H1 (cell line): ENCODE results near the gene BCAS3. TPM values are rescaled to one million over a fixed set of nuclear protein-coding genes. Genes with fewer than 3 reads are reported as not detected.

Experiments used
- CTCF ChIA-PET: fragments of 300-600 bp; sonication (Branson Sonifier 250); formaldehyde crosslinking; loops from one replicate; lab custom pipeline; 2021; ENCODE audit not compliant: partially characterized antibody; lab: Charles Lee
- POLR2A ChIA-PET: fragments of 300-600 bp; sonication (Branson Sonifier 250); formaldehyde crosslinking; loops from one replicate; lab custom pipeline; 2021; ENCODE audit warnings: inconsistent platforms; ENCODE audit not compliant: partially characterized antibody; lab: Charles Lee
- DNase-seq, 2 experiments: peaks; one replicate each; pipeline versions ENCODE4 v3.0.0 to v3.0.0-alpha.2; 2010 to 2022; ENCODE audit warnings: low spot score in 2 of 2, low read depth in 1 of 2, mixed read lengths in 1 of 2
- FAIRE-seq: peaks from 2 replicates; lab custom pipeline; 2011; peaks lifted over from hg19 to GRCh38; lab: Jason Lieb, UNC
- H2AFZ ChIP-seq: 2 replicates; pipeline ENCODE4 v1.8.1; 2012; ENCODE audit warnings: low read length, inconsistent platforms
- H2AK5ac ChIP-seq: 2 replicates; pipeline ENCODE4 v1.6.1; 2013; ENCODE audit warnings: low read depth, low read length
- H2BK120ac ChIP-seq: replicated peaks from 2 replicates; pipeline ENCODE3; 2013; ENCODE audit warnings: low read depth, low read length, inconsistent platforms
- H2BK12ac ChIP-seq: 2 replicates; pipeline ENCODE4 v1.6.1; 2013; ENCODE audit warnings: low read depth, low read length
- H2BK15ac ChIP-seq: 2 replicates; pipeline ENCODE4 v1.6.1; 2013; ENCODE audit warnings: low read length
- H2BK20ac ChIP-seq: 2 replicates; pipeline ENCODE4 v1.6.1; 2013; ENCODE audit warnings: low read length
- H2BK5ac ChIP-seq: 2 replicates; pipeline ENCODE4 v1.6.1; 2013; ENCODE audit warnings: low read depth, low read length
- H3K14ac ChIP-seq: 2 replicates; pipeline ENCODE4 v1.6.1; 2013; ENCODE audit warnings: inconsistent platforms; ENCODE audit not compliant: insufficient read length
- H3K18ac ChIP-seq: 2 replicates; pipeline ENCODE4 v1.6.1; 2013; ENCODE audit warnings: low read length; ENCODE audit errors: extremely low read depth
- H3K23ac ChIP-seq: 2 replicates; pipeline ENCODE4 v1.6.1; 2013; ENCODE audit warnings: inconsistent platforms; ENCODE audit not compliant: insufficient read length
- H3K23me2 ChIP-seq: 2 replicates; pipeline ENCODE4 v1.6.1; 2013; ENCODE audit warnings: low read depth, low read length
- H3K27ac ChIP-seq: 2 replicates; pipeline ENCODE4 v1.6.1; 2011; ENCODE audit warnings: low read depth, low read length, inconsistent platforms
- H3K27me3 ChIP-seq, 4 experiments: replicated peaks in 1 of 4; 1 replicate in 1 of 4; 2 replicates in 3 of 4; pipeline versions ENCODE4 v1.6.1 to v1.8.1; 2011 to 2013; ENCODE audit warnings: low read length in 3 of 4, mild to moderate bottlenecking in 3 of 4, inconsistent platforms in 2 of 4, mixed read lengths in 2 of 4, moderate library complexity in 1 of 4; ENCODE audit not compliant: control insufficient read depth in 3 of 4, insufficient read depth in 3 of 4; ENCODE audit errors: extremely low read depth in 1 of 4
- H3K36me3 ChIP-seq, 4 experiments: 2 replicates each; pipeline versions ENCODE4 v1.6.1 to v1.8.1; 2011 to 2013; ENCODE audit warnings: mild to moderate bottlenecking in 4 of 4, low read length in 3 of 4, moderate library complexity in 2 of 4, control low read depth in 1 of 4, inconsistent platforms in 1 of 4; ENCODE audit not compliant: insufficient read depth in 4 of 4, control insufficient read depth in 2 of 4
- H3K4ac ChIP-seq: replicated peaks from 2 replicates; pipeline ENCODE3; 2013; ENCODE audit warnings: low read length, low read depth, mixed read lengths, inconsistent platforms; ENCODE audit not compliant: insufficient read length
- H3K4me1 ChIP-seq, 4 experiments: replicated peaks in 1 of 4; 1 replicate in 1 of 4; 2 replicates in 3 of 4; pipeline versions ENCODE4 v1.6.1 to v1.8.1; 2011 to 2013; ENCODE audit warnings: low read length in 3 of 4, inconsistent platforms in 2 of 4, mixed read lengths in 1 of 4; ENCODE audit not compliant: insufficient read depth in 4 of 4, control insufficient read depth in 3 of 4
- H3K4me2 ChIP-seq, 2 experiments: 2 replicates each; pipeline versions ENCODE4 v1.6.1 to v1.8.1; 2011 to 2013; ENCODE audit warnings: low read depth in 2 of 2, low read length in 2 of 2, control low read depth in 1 of 2, inconsistent platforms in 1 of 2, mild to moderate bottlenecking in 1 of 2; ENCODE audit not compliant: insufficient read depth in 1 of 2
- H3K4me3 ChIP-seq, 4 experiments: fragments of 200-600, 300-600 bp in 1 of 4; sonication (generic), shearing (Covaris generic), sonication (Bioruptor Twin) in 1 of 4; 2 replicates each; pipeline versions ENCODE4 v1.5.1 to v1.8.1; 2011 to 2016; ENCODE audit warnings: low read length in 4 of 4, low read depth in 3 of 4, control low read depth in 2 of 4, inconsistent platforms in 2 of 4, mild to moderate bottlenecking in 2 of 4, mixed read lengths in 1 of 4, moderate library complexity in 1 of 4; ENCODE audit not compliant: insufficient read depth in 2 of 4; ENCODE audit errors: extremely low read depth in 1 of 4
- H3K56ac ChIP-seq: replicated peaks from 2 replicates; pipeline ENCODE3; 2013; ENCODE audit warnings: low read depth, mild to moderate bottlenecking, mixed read lengths, low read length, inconsistent platforms; ENCODE audit not compliant: insufficient read length
- H3K79me1 ChIP-seq: 2 replicates; pipeline ENCODE4 v1.6.1; 2013; ENCODE audit warnings: low read depth, low read length, control low read depth
- H3K79me2 ChIP-seq, 2 experiments: 2 replicates each; pipeline versions ENCODE4 v1.6.1 to v1.8.1; 2012 to 2013; ENCODE audit warnings: low read length in 2 of 2, mild to moderate bottlenecking in 2 of 2, inconsistent platforms in 1 of 2; ENCODE audit not compliant: insufficient read depth in 2 of 2, control insufficient read depth in 1 of 2
- H3K9ac ChIP-seq, 4 experiments: replicated peaks in 1 of 4; 1 replicate in 1 of 4; 2 replicates in 3 of 4; pipeline versions ENCODE4 v1.6.1 to v1.8.1; 2011 to 2013; ENCODE audit warnings: low read depth in 3 of 4, low read length in 3 of 4, control low read depth in 2 of 4, mild to moderate bottlenecking in 2 of 4, moderate library complexity in 2 of 4, inconsistent platforms in 1 of 4; ENCODE audit errors: extremely low read depth in 1 of 4
- H3K9me3 ChIP-seq, 2 experiments: 2 replicates each; pipeline versions ENCODE4 v1.6.1 to v1.8.1; 2012 to 2013; ENCODE audit warnings: mild to moderate bottlenecking in 2 of 2, moderate library complexity in 2 of 2, control low read depth in 1 of 2, inconsistent platforms in 1 of 2, low read depth in 1 of 2, low read length in 1 of 2, mixed read lengths in 1 of 2; ENCODE audit not compliant: insufficient read depth in 2 of 2
- H4K20me1 ChIP-seq, 2 experiments: replicated peaks in 1 of 2; 2 replicates each; pipeline versions ENCODE3 to v1.8.1; 2011 to 2013; ENCODE audit warnings: inconsistent platforms in 2 of 2, low read length in 2 of 2, mild to moderate bottlenecking in 1 of 2; ENCODE audit not compliant: insufficient read depth in 2 of 2, control insufficient read depth in 1 of 2
- H4K5ac ChIP-seq: 2 replicates; pipeline ENCODE4 v1.6.1; 2013; ENCODE audit warnings: low read length, low read depth, mixed read lengths, inconsistent platforms; ENCODE audit not compliant: insufficient read length
- H4K8ac ChIP-seq: 2 replicates; pipeline ENCODE4 v1.8.0; 2013; ENCODE audit warnings: mild to moderate bottlenecking, moderate library complexity, low read length, inconsistent platforms; ENCODE audit not compliant: insufficient read depth; ENCODE audit errors: extremely low read depth
- H4K91ac ChIP-seq: replicated peaks from 2 replicates; pipeline ENCODE3; 2013; ENCODE audit warnings: low read length, mixed read lengths, inconsistent platforms; ENCODE audit not compliant: insufficient read length
- CHD2 ChIP-seq: IDR thresholded peaks from 2 replicates; pipeline ENCODE4 v1.6.1; 2012; ENCODE audit warnings: low read length, improper control_type of control experiment
- EZH2 ChIP-seq: fragments of 200-600 bp; sonication (generic); IDR thresholded peaks from 2 replicates; pipeline ENCODE4 v1.7.1; 2012; ENCODE audit warnings: low read depth, mild to moderate bottlenecking, moderate library complexity, low read length, inconsistent platforms; ENCODE audit not compliant: severe bottlenecking
- GTF2F1 ChIP-seq: IDR thresholded peaks from 2 replicates; pipeline ENCODE4 v1.6.1; 2012; ENCODE audit warnings: low read depth, low read length, improper control_type of control experiment, borderline replicate concordance
- HDAC6 ChIP-seq: IDR thresholded peaks from one replicate; pipeline ENCODE4 v1.7.1; 2012; ENCODE audit warnings: low read depth, mild to moderate bottlenecking, inconsistent platforms, low read length, moderate library complexity
- NANOG ChIP-seq: IDR thresholded peaks from 2 replicates; pipeline ENCODE4 v1.6.1; 2011; ENCODE audit warnings: low read length, low read depth, mild to moderate bottlenecking, inconsistent platforms; ENCODE audit not compliant: insufficient read depth, poor library complexity, severe bottlenecking
- SAP30 ChIP-seq: fragments of 300-600 bp; sonication (generic); IDR thresholded peaks from 2 replicates; pipeline ENCODE4 v1.7.1; 2012; ENCODE audit warnings: low read length, moderate library complexity, mild to moderate bottlenecking, inconsistent platforms; ENCODE audit not compliant: insufficient read depth, insufficient replicate concordance
- ZNF274 ChIP-seq: IDR thresholded peaks from 2 replicates; pipeline ENCODE4 v1.7.0; 2012; ENCODE audit warnings: low read length, borderline replicate concordance; ENCODE audit errors: extremely low read depth
- polyA plus RNA-seq, 7 experiments: library from polyadenylated mRNA; depleted of rRNA in 3 of 7; stranded (reverse) in 5 of 7; unstranded in 2 of 7; fragments of >200 nt in 5 of 7; fragments of 200-250 nt in 2 of 7; gene quantifications; 1 replicate in 5 of 7; 2 replicates in 1 of 7; 4 replicates in 1 of 7; pipeline versions ENCODE4 v1.2.1 to v1.2.3, GENCODE V29; 2011 to 2013; ENCODE audit warnings: missing spikeins in 2 of 7, mixed read lengths in 2 of 7
- total RNA-seq: library from RNA; stranded (reverse); fragmentation: NEBNext Ultra II Directional; extraction: Animal tissue kit (Norgen Biotek cat#: 25700); gene quantifications from 2 replicates; pipeline ENCODE4 v1.2.1, GENCODE V29; 2021

Gene BCAS3
- total and polyA plus RNA-seq, 2 of the 8 experiments (the other 6 are each of a cell fraction or from before 2014, with no cell fraction given), result 9.9 to 13.3 TPM

DNA sequence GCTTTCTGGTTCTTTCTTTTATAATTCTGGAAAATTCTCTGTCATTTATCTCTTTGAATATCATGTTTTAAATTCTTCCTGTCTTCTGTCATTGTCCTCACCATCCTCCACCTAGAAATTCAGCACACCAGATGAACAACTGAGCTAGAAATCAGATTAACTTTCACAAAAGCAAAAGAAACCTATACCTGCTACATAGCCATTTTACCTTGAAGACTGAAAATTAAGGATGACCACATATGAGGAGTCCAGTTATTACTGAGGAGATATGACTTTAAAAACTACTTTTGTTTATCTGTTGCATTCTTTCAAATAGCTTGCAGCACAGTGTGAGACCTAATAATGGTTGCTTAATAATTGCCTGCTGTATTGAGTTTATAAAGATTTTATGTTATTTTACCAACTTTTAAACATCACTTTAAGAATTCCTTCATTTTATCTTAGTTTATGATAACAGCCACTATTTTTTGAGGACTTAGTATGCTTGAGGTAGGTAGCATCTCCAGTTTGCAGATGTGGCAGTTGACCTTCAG is 104.3 kb downstream of the BCAS3 start:
- H2BK15ac ChIP-seq, result no peak overlapping the region
- no peak for FAIRE-seq

More for the DNA sequence above, 104.3 kb downstream of the BCAS3 start:
- H3K79me2 ChIP-seq, result no peaks in the 10 kb centered on the region
- H3K14ac ChIP-seq, result no peak overlapping the region
- no peak for DNase-seq
- H3K23me2 ChIP-seq, result no peaks in the 10 kb centered on the region
- H3K79me1 ChIP-seq, result no peaks in the 10 kb centered on the region
- no peak overlapping the region for H2BK5ac ChIP-seq
- no peak overlapping the region for H2AK5ac ChIP-seq
- no peak overlapping the region for H3K23ac ChIP-seq
- no peak overlapping the region for H3K9ac ChIP-seq
- CTCF ChIA-PET, result no interaction called here
- no peak overlapping the region for H3K18ac ChIP-seq
- H3K56ac ChIP-seq, result no peak overlapping the region
- no peaks in the 10 kb centered on the region for H3K27me3 ChIP-seq
- H4K8ac ChIP-seq, result no peak overlapping the region
- no peak overlapping the region for H3K4me2 ChIP-seq
- H3K9me3 ChIP-seq, result no peaks in the 10 kb centered on the region
- H3K4me1 ChIP-seq, result no peaks in the 10 kb centered on the region
- no peaks in the 10 kb centered on the region for H3K36me3 ChIP-seq
- H3K27ac ChIP-seq, result no peak overlapping the region
- H3K4ac ChIP-seq, result no peak overlapping the region
- no peak overlapping the region for H4K91ac ChIP-seq
- H4K20me1 ChIP-seq, result no peaks in the 10 kb centered on the region
- POLR2A ChIA-PET, result no interaction called here
- no peak overlapping the region for H2BK20ac ChIP-seq
- TF ChIP-seq ZNF274, result no peak
- TF ChIP-seq EZH2, result no peak
- TF ChIP-seq GTF2F1, result no peak
- TF ChIP-seq CHD2, result no peak
- TF ChIP-seq HDAC6, result no peak
- no peak for TF ChIP-seq NANOG
- TF ChIP-seq SAP30, result no peak
- TF ChIP-seq, all 59 proteins: peak for 0
- Histone ChIP-seq H2AFZ (no peak overlapping the region), H3K4me3 (no peak overlapping the region), H4K5ac (no peak overlapping the region), H2BK120ac (no peak overlapping the region), H2BK12ac (no peak overlapping the region)
